Measurements from ENCODE around the gene NDUFA9.

- TF ChIP-seq, protein P1, sequence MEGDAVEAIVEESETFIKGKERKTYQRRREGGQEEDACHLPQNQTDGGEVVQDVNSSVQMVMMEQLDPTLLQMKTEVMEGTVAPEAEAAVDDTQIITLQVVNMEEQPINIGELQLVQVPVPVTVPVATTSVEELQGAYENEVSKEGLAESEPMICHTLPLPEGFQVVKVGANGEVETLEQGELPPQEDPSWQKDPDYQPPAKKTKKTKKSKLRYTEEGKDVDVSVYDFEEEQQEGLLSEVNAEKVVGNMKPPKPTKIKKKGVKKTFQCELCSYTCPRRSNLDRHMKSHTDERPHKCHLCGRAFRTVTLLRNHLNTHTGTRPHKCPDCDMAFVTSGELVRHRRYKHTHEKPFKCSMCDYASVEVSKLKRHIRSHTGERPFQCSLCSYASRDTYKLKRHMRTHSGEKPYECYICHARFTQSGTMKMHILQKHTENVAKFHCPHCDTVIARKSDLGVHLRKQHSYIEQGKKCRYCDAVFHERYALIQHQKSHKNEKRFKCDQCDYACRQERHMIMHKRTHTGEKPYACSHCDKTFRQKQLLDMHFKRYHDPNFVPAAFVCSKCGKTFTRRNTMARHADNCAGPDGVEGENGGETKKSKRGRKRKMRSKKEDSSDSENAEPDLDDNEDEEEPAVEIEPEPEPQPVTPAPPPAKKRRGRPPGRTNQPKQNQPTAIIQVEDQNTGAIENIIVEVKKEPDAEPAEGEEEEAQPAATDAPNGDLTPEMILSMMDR (IDR thresholded peaks at IDR 0.05) = no peak
- no peak for TF ChIP-seq EP300 (IDR thresholded peaks at IDR 0.05)
Measured at GRCh38 chr12:4628406-4628805, 20.5 kb upstream of the NDUFA9 start.
